Measurements from ENCODE around the gene CST6. TPM values are rescaled to one million over a fixed set of nuclear protein-coding genes. Genes with fewer than 3 reads are reported as not detected.

The CST6 gene
- total RNA-seq, 4 donors from 2014 or later: 1.6 to 6.2 TPM; not detected in 2

- TF ChIP-seq CTCF (IDR thresholded peaks at IDR 0.05): no peak
- ATAC-seq (ENCODE audit: low FRiP score) (no peak), DNase-seq (ENCODE audit: low spot score) (no peak)
Observed at GRCh38 chr11:66056501-66056900, 44.7 kb downstream of the CST6 start.

DNA sequence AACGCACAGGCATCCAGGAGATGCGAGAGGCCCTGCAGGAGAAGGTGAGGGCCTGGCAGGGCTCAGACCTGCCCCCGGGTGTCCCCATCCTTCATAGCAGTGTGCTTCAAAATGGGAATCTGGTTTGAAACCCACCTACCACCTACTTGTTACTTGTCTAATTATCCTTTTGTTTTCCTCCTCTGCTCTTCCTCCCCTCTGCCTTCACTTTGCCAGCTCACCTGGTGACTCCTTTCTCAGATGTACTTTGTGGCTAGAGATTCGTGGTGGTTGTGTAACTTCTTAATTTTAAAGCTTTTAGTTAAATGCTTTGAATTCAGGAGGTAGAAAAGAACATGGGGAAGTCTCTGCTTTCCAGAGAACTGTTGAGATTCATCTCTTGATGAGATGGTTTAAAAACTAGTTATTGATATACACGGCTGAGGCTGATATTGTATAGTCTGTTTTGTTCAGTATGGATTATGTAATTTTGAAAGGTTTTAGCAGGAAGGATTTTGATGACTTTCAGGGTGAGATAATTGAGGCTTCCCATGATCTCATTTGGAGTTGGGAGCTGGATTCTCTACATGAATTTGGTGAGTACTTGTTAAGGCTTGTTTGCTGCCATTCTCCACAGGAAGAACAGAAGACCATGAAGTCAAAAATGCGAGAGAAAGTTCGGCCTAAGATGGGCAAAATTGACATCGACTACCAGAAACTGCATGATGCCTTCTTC lies 48.3 kb downstream of the CST6 start:
- no peak for ATAC-seq (ENCODE audit: low FRiP score)
- DNase-seq (ENCODE audit: low spot score): no peak
- no peak for TF ChIP-seq CTCF (IDR thresholded peaks at IDR 0.05)

DNA sequence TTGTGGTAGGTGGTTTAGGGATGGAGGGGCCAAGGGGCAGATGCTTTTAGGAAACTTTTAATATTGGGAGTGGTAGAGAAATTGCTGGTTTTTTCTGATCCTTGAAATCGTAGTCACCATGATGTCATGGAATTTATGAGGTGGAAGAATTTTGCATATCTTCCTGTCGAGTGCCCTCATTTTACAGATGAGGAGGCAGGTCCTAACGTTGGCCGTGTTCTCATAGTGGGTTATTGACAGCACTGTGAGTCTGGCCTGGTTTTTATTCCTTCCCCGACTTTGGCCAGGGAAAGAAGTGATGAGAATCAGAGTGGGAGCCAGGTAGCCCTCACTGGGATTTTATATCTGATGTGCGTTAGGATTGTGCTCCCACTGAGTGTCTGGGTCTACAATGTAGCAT lies 49.5 kb downstream of the CST6 start:
- no peak for TF ChIP-seq CTCF (IDR thresholded peaks at IDR 0.05)
- ATAC-seq (ENCODE audit: low FRiP score): no peak
- DNase-seq (ENCODE audit: low spot score): no peak

GRCh38 chr11:66062408-66062807 lies 50.6 kb downstream of the CST6 start:
- TF ChIP-seq CTCF (IDR thresholded peaks at IDR 0.05): no peak
- ATAC-seq (ENCODE audit: low FRiP score): no peak
- no peak for DNase-seq (ENCODE audit: low spot score)

Other genes starting within 250 kb of the CST6 start
- 10 to 100 TPM; 15.4 to 32.8 (median 30.9) TPM for gene AP5B1, start 231.0 kb upstream of the CST6 start, total RNA-seq
- gene OVOL1, start 224.9 kb upstream of the CST6 start, total RNA-seq: not detected
- 1 to 10 TPM in 2 of 4 donors, under 1 TPM in 2; 0.79 to 1.6 (median 1.1) TPM for gene SNX32, start 178.0 kb upstream of the CST6 start, total RNA-seq
- 100 to 1,000 TPM; 485 to 798 (median 586) TPM for gene CFL1, start 153.8 kb upstream of the CST6 start, total RNA-seq
- 10 to 100 TPM; 25.9 to 60.8 (median 28.8) TPM for gene MUS81, start 151.6 kb upstream of the CST6 start, total RNA-seq
- 10 to 100 TPM; 39.4 to 81.8 (median 66.1) TPM for gene EFEMP2, start 139.2 kb upstream of the CST6 start, total RNA-seq
- 1 to 10 TPM; 1.6 to 3.9 (median 2.8) TPM for gene CTSW, start 132.2 kb upstream of the CST6 start, total RNA-seq
- 10 to 100 TPM; 48.8 to 66.4 (median 54.6) TPM for gene FIBP, start 123.5 kb upstream of the CST6 start, total RNA-seq
- 10 to 100 TPM; 40.2 to 85.9 (median 59.4) TPM for gene CCDC85B, start 121.3 kb upstream of the CST6 start, total RNA-seq
- 100 to 1,000 TPM in 2 of 4 donors, 10 to 100 TPM in 1, 1 to 10 TPM in 1; 2.8 to 223 (median 57.0) TPM for gene FOSL1, start 111.6 kb upstream of the CST6 start, total RNA-seq
- 10 to 100 TPM; 14.0 to 18.8 (median 17.5) TPM for gene C11orf68, start 92.9 kb upstream of the CST6 start, total RNA-seq
- 10 to 100 TPM; 53.0 to 88.6 (median 72.5) TPM for gene DRAP1, start 92.6 kb upstream of the CST6 start, total RNA-seq
- under 1 TPM in 1 of 4 donors, not detected in 3; 0.24 TPM for gene TSGA10IP, start 66.5 kb upstream of the CST6 start, total RNA-seq
- 10 to 100 TPM; 22.5 to 62.4 (median 47.1) TPM for gene SART1, start 50.3 kb upstream of the CST6 start, total RNA-seq
- 10 to 100 TPM; 24.6 to 58.2 (median 28.8) TPM for gene EIF1AD, start 9.9 kb upstream of the CST6 start, total RNA-seq
- gene BANF1, start 9.5 kb upstream of the CST6 start, total RNA-seq: 10 to 100 TPM; 24.6 to 40.8 (median 33.0) TPM
- under 1 TPM in 2 of 4 donors, not detected in 2; 0.24 to 0.69 TPM for gene CATSPER1, start 14.5 kb downstream of the CST6 start, total RNA-seq
- gene GAL3ST3, start 37.2 kb downstream of the CST6 start, total RNA-seq: 1 to 10 TPM in 1 of 4 donors, under 1 TPM in 1, not detected in 2; 0.19 to 1.2 TPM
- gene SF3B2, start 40.4 kb downstream of the CST6 start, total RNA-seq: 100 to 1,000 TPM in 3 of 4 donors, 10 to 100 TPM in 1; 98.9 to 173 (median 140) TPM
- 10 to 100 TPM; 24.5 to 41.1 (median 38.0) TPM for gene PACS1, start 58.3 kb downstream of the CST6 start, total RNA-seq
- gene KLC2, start 245.7 kb downstream of the CST6 start, total RNA-seq: 10 to 100 TPM in 2 of 4 donors, 1 to 10 TPM in 2; 9.5 to 15.9 (median 11.9) TPM

Data from omental fat pad (tissue), 4 donors.